ENCODE measurements around the gene RBPJL.

Gene RBPJL, protein sequence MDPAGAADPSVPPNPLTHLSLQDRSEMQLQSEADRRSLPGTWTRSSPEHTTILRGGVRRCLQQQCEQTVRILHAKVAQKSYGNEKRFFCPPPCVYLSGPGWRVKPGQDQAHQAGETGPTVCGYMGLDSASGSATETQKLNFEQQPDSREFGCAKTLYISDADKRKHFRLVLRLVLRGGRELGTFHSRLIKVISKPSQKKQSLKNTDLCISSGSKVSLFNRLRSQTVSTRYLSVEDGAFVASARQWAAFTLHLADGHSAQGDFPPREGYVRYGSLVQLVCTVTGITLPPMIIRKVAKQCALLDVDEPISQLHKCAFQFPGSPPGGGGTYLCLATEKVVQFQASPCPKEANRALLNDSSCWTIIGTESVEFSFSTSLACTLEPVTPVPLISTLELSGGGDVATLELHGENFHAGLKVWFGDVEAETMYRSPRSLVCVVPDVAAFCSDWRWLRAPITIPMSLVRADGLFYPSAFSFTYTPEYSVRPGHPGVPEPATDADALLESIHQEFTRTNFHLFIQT

DNA sequence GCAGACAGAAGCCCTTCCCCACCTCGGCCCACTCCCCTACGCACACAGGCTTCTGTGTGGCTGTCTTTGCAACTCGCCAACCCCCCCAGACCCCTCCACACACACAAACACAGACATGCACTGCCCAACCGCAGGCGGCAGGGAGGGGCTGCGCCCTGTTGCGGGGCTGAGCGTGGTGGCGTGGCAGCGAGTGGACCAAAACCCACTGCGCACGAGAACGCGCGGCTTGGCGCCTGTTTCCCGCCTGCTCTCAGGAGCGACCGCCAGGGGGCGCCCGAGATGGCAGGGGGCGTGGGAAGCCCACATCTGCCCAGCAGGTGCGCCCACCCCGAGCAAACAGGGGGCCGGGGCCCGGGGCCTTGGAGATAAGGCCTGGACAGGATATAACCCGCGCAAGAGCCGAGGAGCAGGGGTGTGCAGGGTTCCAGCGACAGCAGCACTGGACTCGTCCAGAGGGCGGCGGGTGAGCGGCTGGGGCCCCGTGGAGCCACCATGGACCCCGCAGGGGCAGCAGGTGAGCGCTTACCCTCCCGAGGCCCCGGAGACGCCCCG is at the start of gene RBPJL:
Gene RBPJL, plus strand, starts transcription at position 410 of the 552 bp plus-strand sequence. Its CDS starts 83 bp downstream, at position 493.
- DNase-seq: no peak

DNA sequence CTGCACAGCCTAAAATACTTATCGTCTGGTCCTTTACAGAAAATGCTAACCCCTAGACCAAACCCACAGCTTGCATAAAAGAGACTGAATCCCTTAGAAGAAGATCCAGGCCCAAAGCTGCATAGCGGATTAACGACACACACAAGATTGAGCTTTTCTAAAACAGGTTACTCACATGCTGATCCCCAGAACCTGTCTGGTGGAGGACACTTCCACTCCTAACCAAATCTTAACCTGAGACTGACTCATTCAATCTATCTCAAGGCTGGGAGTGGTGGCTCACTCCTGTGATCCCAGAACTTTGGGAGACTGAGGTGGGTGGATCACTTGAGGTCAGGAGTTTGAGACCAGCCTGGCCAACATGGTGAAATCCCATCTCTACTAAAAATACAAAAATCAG is 49.5 kb upstream of the RBPJL start:
- DNase-seq: no peak

DNA sequence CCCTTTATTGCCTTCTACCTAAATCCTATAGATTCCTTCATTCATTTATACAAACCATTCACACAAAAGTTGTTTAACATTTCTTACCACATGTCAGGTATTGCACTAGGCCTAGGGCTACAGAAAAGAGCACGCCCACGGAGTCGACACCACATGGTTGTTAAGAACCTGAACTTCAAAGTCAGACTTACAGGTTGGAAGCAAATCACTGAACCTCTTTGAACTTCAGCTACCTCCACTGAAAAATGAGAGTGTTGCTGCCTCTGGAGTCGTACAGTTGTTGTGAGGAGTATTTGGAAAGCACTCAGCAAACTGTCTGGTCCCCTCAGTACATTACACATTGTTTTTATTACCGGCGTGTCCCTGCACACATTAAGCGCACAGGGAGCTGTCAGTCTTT is 48.9 kb upstream of the RBPJL start:
- DNase-seq: no peak

DNA sequence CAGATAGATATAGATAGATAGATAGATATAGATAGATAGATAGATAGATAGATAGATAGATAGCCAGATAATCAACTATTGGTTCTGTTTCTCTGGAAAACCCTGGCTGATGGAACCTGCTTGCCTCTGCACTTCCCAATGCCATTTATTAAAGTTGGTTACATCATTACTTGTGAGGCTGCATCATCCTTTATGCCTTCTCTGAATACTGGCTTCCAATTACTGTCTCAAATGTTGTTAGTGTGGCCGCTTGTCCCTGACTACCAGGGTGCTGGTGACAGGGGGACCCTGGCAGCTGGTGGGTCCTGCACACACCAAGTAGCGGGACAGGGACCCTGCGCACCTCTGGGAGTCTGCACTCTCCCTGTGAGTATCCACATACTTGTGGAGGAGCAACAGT is 48.4 kb upstream of the RBPJL start:
- DNase-seq: no peak

DNA sequence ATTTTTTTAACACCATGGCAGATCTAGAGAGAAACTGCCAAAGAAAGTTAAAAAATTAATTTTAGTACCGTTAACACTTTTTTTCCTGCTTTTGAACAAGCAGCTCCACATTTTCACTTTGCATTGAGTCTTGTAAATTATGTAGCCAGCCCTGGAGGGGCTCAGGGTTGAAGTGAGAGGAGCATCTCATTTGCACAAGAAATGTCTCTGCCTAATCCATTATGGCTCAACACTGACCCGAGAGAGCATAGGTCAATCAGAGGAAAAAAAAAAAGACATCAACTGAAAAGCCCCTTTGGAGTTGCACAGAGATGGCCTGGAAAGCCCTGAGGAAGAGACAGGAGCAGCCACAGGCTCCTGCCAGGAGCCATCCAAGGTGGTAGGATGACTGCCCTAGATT is 48.0 kb upstream of the RBPJL start:
- DNase-seq: no peak

DNA sequence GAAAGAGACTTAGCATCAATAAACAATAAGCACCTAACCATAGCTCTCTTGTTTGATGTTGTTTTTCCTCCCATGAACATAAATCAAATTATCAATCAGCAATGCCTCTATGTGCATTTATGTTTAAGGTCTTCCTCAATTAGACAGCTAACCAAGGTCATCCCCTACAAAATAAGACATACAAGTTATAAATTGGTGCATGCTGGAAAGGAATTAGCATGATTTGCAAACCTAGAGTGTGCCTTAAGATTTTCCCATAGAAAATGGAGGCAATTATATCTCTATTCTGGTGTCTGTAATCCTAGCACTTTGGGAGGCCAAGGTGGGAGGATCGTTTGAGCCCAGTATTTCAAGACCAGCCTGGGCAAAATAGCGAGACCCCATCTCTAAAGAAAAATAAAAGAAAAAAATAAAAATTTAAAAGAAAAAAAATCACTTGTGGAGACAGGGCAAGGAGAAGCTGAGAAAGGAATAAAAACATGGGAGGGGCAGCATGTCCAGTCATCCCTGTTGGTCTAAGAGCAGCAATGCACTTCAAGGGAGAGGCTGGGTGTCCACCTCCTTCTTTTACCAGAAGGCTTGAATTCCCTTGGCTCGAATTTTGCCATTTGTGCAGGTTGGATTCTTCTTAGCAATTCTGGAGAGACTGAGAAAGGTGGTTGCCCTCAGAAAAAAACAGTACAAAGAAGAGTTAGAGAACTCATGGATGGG is 42.9 kb upstream of the RBPJL start:
- no peak for DNase-seq

GRCh38 chr20:45266977-45267376 is 39.7 kb upstream of the RBPJL start:
- DNase-seq: no peak

DNA sequence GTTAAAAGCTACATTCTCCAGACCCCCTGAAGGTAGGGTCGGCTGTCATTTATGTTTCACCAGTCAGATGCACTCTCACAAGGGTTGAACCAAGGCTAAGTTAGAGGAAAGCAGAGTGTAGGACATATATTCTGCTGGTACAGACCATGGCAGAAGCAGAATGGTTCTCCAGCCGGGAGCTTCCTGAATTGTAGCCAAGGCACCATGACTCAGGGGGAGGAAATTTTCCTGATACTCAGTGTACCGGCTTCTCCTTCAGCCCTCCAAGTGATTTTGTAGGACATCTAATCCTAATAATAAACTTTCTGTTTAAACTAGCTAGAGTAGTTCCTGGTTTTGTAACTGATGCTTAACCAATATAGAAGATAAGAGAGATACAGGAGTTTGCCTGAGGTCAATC is 38.1 kb upstream of the RBPJL start:
- no peak for DNase-seq

- DNase-seq: no peak
These were observed 37.6 kb upstream of the RBPJL start for GRCh38 chr20:45269056-45269455.

GRCh38 chr20:45269754-45270270 is 36.8 kb upstream of the RBPJL start:
- DNase-seq: no peak

- DNase-seq: no peak
These were observed 31.3 kb upstream of the RBPJL start for GRCh38 chr20:45275338-45275737.

DNA sequence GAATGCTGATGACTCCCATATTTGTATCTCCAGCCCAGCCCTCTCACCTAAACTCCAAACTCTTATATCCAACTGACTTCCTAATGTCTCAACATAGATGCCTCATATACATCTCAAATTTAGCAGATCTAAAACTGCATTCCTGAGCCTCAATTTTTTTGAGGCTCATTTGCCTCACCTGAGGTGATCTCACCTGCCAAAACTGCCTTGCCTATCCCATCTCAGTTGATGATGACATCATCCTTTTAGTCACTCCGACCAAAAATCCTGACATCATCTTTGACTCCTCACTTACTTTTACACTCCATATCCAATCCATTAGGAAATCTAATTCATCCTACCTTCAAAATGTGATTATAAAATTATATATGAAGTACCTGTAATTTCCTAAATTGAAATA is 26.6 kb upstream of the RBPJL start:
- DNase-seq: no peak

DNA sequence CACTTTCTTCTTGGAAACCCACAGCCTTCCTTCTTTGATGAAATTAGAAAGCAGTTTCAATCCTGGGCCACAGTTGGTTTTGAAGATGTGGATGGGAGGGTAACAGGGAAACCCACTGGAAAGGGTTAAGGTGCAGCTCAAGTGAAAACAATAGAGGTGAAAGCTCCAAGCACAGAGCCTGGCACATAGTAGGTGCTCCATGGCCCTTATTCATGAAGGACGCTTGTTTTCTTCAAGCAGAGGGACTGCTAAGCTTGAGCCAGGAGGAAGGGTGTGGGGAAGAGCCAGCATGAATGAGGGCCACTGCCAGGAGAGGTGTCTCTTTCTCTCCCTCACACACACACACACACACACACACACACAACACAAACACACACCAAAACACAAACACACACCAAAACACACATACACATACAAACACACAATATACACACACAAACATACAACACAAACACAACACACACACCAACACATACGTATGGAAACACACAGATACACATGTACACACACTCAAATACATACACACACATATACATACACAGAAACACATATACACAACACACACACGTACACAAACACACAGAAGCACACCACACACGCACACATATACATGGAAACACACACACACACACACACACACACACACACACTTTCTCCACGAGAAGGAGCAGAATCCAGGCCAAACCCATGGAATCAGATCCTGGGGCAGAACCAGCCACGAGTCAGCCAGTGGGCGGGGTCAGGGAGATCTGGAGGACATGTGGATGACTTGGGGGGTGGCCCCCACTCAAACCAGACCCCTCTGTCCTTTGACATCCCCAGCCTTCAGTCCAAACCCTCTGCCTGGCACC is 23.7 kb upstream of the RBPJL start:
- no peak for DNase-seq

DNA sequence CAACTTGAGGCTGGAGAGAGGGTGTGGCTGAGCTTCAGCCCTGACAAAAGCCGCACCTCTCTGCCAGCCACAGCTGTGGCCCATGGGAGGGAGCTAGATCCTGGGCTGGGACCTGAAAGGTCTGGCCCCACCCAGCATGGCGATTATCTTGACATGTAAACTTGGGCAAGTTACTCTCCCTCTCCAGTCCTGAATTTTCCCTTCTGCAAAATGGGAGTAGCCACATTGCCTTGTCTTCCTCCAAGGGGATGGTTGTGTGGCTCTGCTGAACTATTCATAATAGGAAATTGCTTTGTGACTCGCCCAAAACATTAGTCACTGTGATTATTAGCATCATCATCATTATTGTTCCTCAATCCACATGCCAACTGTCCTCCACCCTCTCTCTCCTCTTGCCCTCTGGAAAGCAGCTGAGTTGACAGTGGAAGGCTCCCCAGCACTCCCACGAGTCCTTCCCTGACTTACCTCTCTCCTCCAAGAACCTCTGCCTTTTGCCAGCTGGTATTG is 23.0 kb upstream of the RBPJL start:
- no peak for DNase-seq

GRCh38 chr20:45288376-45288775 is 18.3 kb upstream of the RBPJL start:
- no peak for DNase-seq

DNA sequence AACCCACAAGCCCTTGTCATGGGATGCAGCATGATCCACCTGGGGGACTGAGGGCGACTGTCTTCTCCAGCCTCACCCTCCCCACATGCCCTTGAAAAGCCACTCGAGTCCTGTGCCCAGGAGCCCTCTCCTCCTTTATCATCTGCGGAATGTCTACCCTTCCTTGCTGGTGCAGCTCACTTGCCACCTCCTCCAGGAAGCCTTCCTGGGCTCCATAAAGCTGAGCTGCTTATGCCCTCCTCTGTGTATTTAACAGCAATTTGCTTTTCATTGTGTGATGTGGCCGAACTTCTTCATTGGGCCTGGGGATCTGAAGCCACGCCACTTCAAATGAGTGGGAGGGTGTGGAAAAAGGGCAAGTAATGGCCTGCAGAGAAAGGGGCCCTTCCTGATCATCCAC is 17.8 kb upstream of the RBPJL start:
- DNase-seq: no peak

DNA sequence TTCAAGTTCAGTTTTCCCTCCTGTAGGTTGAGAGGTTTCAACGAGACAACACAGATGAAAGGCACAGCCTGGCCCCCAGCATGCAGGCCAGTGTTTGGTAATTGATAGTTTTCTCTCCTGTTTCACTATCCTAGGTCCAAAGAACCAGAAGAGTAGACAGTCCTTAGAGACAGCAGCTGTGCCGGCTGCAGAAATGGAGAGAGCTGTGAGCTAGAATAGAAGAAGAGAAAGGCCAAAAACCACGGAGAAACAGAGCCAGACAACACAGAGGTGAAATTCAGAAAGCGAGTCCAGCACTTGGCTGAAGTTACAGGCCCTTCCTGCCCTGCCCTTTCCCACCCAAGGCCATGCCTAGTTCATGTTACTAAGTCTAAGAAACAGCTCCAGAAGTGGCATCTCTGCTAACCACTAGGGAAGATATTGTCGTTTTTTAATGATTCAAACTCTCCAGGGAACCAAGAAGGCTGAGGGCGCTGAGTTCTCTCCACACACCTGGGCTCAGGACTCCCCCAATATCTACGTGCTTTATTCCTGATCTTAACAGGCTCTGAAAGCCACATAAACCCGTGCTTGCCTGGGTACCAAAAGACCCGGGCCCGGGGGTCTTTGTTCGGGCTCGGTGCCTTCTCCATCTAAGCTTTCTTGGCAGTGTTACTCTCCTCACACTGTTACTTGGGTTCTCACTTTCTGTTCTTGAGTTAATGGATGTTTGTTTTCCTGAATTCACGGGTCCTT is 16.5 kb upstream of the RBPJL start:
- DNase-seq: no peak

DNA sequence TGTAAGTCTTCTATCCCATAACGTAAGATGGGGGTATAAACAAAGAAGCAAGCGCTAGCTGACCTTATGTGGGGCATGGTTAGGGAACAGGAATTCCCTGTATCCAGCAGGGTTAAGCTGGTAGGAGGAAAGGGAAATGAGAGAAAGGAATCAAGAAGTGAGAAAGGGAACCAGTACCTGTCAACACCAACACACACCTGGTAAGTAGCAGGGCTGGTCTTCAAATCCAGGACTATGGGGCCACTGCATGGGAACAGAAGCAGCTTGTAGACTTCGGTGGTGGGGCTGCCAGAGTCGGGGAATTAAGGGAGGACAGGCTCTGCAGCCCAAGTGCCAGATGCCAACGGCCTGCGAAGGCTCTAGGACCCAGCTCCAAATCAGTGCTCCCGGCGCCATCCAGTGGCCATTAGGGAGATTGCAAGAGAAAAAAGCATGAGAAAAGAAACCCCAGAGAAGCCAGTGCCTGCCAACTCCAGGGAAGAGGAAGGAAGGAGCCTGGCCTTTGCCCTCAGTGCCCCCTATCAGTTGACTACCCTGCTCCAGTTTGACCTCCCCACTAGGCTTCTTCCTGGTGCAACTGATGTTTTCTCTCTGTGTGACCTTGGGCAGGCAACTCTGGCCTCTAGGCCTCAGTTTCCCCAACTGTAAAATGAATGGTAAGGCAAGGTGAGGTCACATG is 15.8 kb upstream of the RBPJL start:
- DNase-seq: peak; percentile 57

DNA sequence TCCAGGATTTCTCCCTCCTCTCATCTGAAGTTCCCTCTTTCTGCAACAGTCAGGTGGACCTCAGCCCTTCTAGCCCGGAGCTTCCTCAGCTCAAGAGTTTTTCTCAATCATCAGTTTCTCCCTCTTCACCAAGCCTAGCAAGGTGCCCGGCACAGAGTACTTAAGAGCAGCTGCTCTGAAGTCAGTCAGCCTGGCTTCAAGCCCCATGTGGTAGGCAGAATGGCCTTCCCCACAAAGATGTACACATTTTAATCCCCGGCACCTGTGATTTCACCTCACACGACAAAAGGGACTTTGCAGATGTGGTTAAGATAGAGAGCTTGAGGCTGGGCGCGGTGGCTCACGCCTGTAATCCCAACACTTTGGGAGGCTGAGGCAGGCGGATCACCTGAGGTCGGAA is 15.1 kb upstream of the RBPJL start:
- DNase-seq: no peak

- no peak for DNase-seq
These were observed 14.3 kb upstream of the RBPJL start for GRCh38 chr20:45292343-45292742.
